GM19193 (cell line): ENCODE results near the gene HERC2.

ENCODE experiments used
- POLR2A ChIP-seq: IDR thresholded peaks from 4 replicates; pipeline ENCODE4 v1.6.1; 2011; ENCODE audit not compliant: insufficient read depth, insufficient read length; ENCODE audit errors: extremely low read depth

The HERC2 gene

GRCh38 chr15:28262438-28262837 is 59.5 kb downstream of the HERC2 start:
- no peak for TF ChIP-seq POLR2A

- no peak for TF ChIP-seq POLR2A
These were observed 61.3 kb downstream of the HERC2 start for GRCh38 chr15:28260722-28261121.

- no peak for TF ChIP-seq POLR2A
These were observed 61.7 kb downstream of the HERC2 start for GRCh38 chr15:28260317-28260716.

- no peak for TF ChIP-seq POLR2A
These were observed 66.0 kb downstream of the HERC2 start for GRCh38 chr15:28255965-28256364.

DNA sequence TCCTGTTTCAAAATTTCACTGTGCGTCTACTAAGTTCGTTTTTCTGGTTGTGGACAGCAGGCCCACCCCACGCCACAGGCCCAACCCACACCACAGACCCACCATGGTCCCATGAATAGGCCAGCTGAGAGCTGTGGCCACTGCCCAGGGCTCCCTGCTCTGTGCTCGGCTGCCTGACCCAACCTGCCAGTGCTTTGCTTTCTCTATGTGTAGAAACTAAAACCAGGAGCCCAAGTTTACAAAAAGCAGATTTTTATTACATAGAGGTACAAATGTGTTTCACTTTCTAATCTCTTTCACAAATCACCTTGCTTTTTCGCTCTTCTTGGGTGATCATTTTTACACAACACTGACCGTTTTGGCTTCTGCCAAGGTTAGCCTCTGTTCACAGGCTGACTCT is 69.1 kb downstream of the HERC2 start:
- TF ChIP-seq POLR2A: no peak

DNA sequence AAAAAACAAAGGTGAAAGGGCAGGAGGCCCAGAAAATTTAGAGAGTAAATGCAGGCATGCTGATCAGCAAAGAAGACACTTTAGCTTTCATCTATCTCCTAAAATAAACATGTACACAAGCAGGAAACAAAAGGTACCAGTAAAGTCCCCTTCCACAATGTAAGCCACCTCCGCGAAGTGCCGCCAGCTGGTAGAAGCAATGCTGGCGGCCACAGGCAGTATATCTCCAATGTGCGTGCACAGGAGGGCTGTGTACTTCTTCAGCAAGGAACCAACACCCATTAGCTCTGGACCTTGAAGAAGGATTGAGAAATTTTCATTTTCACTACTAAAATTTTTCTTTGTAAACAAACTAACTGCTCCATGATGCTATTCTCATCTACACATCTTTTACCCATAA is 75.4 kb downstream of the HERC2 start:
- no peak for TF ChIP-seq POLR2A

- TF ChIP-seq POLR2A: no peak
These were observed 78.1 kb downstream of the HERC2 start for GRCh38 chr15:28243901-28244300.

GRCh38 chr15:28243399-28243798 is 78.6 kb downstream of the HERC2 start:
- TF ChIP-seq POLR2A: no peak

- TF ChIP-seq POLR2A: no peak
These were observed 93.9 kb downstream of the HERC2 start for GRCh38 chr15:28228096-28228495.

- TF ChIP-seq POLR2A: no peak
These were observed 102.9 kb downstream of the HERC2 start for GRCh38 chr15:28219116-28219515.

DNA sequence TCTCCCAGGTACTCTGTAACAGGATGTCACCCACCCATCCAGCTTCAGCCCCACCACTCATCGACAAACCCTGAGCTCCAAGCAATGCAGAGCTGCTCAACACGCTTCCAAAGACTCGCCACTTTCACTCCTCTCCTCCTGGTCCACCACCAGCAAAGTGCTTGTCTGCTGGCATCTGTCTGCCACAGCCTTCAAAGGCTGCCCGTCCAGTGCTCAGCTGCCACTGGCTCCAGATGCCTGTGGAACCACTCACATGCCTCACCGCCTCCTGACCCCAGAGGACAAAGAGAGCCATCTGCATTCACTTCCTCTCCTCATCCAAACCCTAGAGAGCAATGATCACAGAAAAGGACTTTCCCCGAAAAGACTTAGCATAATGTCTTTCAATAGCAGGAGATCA is 113.4 kb downstream of the HERC2 start:
- TF ChIP-seq POLR2A: no peak

DNA sequence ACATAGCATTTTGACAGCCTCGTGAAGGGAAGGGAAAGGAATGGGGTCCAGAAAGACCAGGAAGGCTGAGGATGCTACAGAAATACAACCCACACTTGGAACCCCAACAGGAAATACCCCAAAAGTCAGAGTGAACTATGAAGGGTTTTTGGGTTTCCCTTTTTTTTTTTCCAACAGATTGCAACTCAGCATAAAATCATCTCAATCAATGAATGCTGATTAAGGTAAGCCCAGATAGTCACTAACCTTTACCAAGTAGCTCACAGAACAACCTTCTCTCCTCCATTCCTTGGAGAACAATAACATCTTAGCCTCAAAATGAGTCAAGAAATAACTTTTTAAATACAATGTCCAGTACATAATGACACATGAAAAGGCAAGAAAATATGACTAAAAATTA is 129.2 kb downstream of the HERC2 start:
- no peak for TF ChIP-seq POLR2A

GRCh38 chr15:28191832-28192231 is 130.1 kb downstream of the HERC2 start:
- no peak for TF ChIP-seq POLR2A

DNA sequence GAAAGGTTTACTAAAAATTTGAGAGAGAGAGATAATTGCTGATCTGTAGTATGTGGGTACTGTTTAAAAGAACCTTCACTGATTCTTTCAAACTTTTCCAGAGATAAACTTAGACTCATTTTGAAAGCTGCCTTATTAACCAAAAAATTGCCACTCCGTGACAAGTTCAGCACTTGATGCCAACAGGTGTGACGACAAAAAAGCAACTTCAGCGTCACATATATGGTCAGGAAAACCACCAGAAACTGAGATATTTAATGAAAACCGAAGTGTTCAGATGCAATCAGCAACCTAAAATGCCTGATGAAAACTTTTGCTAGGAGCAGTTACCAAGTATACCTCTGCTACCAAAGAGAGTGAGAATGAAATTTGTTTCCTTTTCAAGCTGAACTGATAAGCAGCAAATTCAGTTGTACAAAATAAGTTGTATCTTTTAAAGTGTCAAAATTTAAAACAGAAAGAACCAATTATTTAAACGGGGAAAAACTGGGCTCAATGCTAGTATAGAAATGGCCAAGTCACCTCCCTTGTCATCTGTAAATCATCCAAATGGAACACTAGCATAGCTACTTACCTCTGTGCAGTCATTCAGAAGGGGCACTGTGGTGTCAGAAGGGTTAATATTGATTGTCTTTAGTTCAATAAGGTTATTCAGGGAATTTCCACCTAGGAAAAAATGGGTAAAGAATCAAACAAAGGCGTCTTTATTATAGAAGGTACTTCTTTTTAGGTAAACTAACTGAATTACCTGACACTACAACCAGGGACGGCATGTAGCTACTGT is 131.4 kb downstream of the HERC2 start:
- TF ChIP-seq POLR2A: no peak

DNA sequence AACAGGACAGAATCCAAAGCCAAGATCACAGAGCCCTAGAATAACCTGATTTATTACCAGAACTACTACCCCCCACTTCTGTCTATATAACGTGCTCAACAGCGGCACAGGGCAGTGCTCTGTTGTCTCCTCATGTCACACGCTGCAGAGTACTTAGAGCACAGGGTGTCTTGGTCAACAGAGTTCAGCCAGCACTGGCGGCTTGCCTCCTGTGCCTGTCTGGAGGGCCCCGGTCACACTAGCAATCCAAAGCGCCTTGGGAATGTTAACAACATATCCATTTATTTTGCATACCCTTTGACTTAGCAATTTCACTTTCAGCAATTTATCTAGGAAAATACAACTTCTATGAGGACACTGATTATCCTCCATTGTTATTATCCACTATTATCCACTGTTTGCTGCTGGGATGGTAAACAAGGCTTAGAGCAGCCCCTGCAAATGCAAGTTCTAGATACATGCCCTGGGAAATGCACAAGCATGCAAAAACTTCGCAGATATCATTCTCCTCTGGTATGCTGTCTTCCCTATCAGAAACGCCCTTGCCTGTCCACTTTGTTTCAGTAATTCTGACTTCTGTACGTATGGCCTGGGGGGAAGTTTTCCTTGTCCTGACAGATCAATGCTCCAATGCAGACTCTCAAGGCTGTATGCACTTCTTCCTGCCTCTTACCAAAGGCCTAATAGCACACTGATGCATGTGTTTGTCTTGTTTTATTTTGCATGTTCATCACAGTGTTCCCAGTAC is 136.7 kb downstream of the HERC2 start:
- TF ChIP-seq POLR2A: no peak

- no peak for TF ChIP-seq POLR2A
These were observed 137.8 kb downstream of the HERC2 start for GRCh38 chr15:28184166-28184565.
